ENCODE results near the gene GIN1.
"Not testable (repeated sequence)": the region's sequence is repeated elsewhere in the genome, so short reads cannot be mapped to it uniquely, and the experiment has no call there.

The GIN1 gene

DNA sequence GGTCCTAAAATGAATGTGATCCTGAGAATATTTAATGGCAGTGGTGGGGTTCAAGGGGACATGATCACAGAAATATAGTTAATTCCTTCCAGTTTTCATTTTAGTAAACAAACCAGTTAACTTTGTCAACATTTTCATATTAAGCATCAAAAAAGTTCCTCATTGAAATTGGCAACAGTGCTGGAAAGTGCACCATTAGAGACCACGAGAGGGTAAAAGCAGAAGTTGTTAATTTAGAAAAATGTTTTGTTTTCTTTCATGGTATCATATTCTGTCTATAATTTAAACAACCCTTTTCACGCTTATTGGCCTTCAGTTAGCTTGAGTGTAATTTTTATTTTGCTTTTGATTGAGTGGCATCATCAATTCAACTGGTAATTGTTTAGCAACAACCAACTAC is 11.9 kb downstream of the GIN1 start:
- no peak for DNase-seq

DNA sequence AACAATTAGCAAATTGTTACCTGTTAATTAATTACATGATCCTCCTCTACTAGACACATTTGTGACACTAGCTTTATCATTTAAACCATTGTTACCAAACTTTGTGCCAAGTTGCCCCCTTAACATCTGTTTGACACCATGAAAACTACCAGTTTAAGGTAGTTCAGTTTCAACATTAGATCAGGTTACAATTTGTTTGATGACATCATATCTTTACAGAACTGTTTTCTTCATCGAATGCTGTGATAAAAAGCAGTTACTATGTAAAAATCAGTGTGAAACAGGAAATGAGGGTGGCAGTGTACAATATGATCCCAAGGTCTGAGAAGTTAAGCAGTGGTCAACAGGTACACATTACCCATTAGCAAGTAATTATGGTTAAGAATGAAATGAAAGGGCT is 17.7 kb downstream of the GIN1 start:
- DNase-seq: no peak

DNA sequence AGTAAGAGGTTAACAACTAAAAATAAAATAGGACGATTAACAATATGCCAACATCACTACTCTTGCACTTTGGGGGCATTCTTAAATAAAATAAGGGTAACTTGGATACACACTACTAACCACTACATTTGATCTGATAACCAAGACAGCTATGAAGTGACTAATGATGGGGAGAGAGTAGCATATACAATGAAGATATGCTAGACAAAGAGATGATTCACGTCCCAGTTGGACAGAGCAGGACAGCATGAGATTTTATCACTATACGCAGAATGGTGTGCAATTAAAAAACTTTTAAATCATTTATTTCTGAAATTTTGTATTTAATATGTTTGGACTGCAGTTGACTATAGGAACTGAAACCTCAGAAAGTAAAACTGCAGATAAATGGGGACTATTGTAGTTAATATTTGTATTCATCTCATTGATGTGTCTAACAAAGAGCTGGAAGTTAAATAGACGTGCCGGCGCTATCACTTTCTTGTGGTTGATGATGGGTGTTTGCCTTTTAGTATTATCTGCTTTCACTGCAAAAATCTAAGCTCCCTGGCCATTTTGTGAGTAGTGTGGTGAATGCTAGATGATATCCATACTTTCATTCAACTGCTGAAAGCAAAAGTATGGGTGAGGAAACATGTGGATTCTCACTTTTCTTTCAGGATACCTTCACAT is 18.7 kb downstream of the GIN1 start:
- DNase-seq: no peak

DNA sequence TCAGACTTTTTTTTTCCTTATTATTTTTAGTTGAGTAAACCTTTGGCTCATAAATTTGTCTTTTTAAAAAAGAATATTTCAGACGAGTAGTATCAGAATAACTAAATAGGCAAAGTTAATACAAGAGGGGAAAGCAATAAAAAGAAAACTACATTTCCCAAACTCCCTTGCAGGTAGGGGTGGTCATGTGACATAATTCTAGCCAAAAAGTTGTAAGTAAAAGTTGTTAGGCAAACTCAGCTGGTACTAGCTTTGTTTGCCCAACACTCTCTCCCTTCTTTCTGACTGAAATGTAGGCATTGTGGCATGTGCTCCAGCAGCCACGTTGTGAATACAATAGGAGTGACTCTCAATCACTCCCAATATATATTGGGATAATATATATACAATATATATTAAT is 20.9 kb downstream of the GIN1 start:
- no peak for DNase-seq

DNA sequence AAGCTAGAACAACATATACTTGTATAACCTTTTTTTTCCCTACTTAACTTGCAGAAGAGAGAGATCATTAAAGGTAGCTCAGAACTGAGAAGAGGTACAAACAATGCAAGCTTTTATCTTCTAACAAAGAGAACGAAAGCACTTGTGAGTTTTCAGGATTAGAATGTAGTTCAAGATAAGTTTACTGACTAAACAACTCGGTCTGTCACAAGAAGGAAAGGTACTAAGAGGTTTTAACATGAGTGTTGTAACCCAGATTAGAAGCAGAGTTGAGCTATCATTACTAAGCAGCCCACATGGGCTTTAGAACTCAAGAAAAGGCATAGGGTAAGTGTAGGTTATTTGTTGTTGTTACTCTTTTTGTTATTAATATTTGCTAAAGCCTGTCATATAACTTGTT is 25.2 kb downstream of the GIN1 start:
- no peak for DNase-seq

DNA sequence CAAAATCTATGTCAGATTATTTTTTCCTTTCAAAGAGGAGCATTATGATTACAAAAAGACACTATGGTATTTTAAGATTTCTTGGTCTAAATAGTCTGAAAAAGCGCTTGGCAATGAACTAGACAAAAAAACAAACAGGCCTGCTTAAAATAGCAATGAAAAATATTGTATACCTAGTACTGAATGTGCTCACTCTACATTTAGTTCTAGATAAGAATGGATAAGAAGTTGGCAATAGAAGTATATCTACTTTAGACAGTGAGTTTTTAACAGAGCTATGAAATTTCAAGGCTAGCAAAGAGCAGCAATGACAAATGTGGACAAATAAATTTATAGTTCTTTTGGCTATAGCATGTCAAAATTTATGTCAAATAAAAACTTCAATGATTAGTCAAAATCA is 26.2 kb downstream of the GIN1 start:
- no peak for DNase-seq

DNA sequence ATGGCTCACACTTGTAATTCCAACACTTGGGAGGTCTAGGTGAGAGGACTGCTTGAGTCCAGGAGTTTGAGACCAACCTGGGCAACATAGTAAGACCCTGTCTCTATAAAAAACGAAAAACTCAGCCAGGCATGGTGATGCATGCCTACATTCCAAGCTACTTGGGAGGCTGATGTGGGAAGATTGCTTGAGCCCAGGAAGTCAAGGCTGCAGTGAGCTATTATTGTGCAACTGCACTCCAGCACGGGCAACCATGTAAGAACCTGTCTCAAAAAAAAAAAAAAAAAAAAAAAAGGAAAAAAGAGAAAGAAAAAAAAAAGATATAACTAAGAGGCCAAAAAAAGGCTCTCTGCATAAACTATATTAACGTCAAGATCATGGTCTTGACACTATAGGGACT is 27.3 kb downstream of the GIN1 start:
- no peak for DNase-seq

DNA sequence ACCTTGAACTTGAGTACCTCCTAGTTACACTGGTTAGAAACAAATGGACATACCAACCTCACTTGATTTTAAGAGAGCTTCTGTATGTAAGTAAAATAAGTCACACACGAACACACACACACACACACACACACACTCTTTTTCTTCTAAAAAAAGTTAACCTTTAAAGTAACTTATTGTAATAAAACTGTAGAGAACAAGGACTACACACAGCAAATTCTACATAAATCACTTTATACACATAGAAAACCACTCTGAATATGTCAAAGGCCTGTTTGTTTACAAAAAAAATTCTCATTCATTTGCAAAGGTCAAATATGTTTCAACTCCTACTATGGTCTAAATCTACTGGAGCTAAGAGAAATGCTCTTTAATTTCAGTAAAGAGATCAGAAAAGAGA is 29.1 kb downstream of the GIN1 start:
- DNase-seq: no peak

DNA sequence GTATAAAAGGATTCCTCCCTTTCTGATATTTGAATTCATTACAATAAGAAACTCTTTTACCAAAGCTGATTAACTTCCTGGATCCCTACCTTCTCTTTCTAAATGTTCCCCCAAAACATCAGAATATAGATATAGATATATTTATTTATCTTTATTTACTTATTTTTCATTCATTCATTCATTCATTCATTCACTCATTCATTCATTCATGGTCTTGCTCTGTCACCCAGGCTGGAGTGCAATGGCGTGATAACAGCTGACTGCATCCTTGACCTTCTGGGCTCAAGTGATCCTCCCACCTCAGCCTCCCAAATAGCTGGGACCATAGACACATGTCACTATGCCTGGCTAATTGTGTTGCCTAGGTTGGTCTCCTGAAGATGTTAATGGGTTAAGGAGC is 30.7 kb downstream of the GIN1 start:
- no peak for DNase-seq

DNA sequence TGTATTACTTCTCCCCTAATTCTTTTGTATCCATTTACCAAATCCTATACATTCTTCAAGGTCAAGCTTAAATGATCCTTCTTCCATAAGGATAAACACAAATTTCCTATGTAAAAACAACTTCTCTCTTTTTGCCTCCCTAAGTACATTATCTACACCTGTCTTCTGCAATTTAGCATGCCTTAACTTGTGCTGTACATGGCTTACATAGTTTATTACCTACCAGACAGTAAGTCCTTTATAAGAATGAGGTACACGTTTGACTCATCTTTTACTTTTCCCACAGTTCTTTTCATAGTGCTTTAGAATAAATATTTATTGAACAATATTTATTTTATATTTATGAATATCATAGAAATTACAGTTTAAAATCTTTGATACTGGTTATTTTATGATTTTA is 33.4 kb downstream of the GIN1 start:
- no peak for DNase-seq

DNA sequence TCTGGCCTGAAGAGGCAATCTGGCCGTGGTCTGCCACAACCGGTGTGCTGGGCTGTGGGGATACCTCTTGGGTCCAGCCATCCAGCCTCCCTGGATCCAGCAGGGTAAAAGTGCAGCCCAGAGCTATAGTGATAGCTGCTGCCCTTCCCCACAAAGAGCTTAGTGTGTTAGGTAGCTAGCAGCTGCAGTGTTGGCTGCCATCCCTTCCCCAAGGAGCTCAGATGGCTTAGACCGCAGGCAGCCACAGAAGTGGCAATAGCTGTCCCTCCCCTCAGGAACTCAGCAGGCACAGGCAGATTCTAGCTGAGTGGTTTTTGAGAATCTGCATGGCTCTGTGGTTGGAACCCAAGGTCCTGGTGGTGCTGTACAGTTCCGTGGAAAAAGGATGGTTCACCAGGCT is 40.1 kb downstream of the GIN1 start:
- DNase-seq: no peak

DNA sequence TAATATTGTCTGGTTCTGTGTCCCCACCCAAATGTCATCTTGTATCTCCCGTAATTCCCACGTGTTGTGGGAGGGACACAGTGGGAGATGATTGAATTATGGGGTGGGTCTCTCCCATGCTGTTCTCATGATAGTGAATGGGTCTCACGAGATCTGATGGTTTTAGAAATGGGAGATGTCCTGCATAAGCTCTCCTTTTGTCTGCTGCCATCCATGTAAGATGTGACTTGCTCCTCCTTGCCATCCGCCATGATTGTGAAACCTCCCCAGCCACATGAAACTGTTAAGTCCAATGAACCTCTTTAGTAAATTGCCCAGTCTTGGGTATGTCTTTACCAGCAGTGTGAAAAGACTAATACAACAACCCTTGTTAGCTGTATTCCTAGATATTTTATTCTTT is 44.5 kb downstream of the GIN1 start:
- DNase-seq: no peak

DNA sequence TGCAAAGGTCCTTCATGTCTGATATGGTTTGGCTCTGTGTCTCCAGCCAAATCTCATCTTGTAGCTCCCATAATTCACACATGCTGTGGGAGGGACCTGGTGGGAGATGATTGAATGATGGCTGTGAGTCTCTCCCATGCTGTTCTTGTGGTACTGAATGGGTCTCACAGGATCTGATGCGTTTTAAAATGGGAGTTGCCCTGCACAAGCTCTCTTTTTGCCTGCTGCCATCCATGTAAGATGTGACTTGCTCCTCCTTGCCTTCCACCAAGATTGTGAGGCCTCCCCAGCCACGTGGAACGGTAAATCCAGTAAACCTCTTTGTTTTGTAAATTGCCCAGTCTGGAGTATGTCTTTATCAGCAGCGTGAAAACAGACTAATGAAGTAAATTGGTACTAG is 46.4 kb downstream of the GIN1 start:
- DNase-seq: not testable (repeated sequence)

DNA sequence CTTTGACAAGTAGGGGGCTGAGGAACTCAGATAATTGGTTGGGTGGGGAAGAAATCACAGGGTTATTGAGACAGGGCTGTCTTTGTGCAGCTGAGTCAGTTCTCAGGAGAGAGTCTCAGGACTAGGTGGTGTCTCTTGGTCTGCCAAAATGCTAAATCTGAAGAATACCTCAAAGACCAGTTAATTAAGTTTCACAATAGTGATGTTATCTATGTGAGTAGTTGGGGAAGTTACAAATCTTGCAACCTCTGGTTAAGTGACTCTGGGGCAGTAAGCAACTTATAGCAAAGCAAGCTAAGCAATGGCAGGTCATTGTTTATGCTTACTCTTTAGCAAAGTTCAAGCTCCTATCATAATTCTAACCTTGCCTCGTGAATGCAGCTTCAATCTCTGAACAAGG is 53.6 kb downstream of the GIN1 start:
- no peak for DNase-seq

DNA sequence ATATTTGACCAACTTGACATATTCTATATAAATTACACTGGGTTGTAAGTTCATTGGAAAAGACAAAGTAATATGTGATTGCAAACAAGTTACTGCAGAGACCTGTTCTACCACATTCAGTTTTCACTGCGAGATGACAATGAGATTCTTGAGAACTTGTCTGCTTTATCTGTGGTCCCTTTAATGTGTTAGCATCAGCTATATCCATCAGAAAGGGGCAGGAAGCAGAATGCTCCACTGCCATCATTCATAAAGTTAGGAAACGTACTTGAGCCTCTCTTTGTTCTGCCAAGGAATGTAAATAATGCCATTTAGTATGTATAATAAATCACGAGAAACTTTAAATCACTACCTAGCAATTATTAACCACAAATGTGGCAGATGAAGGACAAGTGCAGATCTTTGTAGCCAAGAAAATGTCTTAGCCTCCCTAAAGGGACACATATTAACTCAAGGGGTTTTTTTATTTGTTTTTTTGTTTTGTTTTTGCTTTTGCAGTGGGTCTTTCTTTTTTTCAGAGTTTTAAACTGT is 59.4 kb downstream of the GIN1 start:
- no peak for DNase-seq

DNA sequence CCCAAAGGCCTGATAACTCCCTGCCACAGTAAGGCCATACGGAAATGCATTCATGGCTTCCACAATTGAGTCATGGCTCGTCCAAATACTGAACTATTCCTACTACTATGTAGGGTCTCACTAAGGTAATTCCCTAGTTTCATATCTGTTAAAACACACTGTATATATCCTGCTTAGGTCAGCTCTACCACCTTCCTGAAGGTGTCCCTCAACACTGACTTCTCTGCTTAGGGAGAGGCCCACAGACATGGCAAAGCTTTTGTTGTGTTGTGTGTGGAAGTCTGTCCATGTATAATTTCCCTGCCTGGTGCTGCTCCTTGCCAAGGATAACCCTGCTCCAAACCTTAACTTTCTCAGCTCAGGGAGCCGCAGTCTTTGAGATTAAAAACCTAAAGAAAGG is 60.4 kb downstream of the GIN1 start:
- no peak for DNase-seq

DNA sequence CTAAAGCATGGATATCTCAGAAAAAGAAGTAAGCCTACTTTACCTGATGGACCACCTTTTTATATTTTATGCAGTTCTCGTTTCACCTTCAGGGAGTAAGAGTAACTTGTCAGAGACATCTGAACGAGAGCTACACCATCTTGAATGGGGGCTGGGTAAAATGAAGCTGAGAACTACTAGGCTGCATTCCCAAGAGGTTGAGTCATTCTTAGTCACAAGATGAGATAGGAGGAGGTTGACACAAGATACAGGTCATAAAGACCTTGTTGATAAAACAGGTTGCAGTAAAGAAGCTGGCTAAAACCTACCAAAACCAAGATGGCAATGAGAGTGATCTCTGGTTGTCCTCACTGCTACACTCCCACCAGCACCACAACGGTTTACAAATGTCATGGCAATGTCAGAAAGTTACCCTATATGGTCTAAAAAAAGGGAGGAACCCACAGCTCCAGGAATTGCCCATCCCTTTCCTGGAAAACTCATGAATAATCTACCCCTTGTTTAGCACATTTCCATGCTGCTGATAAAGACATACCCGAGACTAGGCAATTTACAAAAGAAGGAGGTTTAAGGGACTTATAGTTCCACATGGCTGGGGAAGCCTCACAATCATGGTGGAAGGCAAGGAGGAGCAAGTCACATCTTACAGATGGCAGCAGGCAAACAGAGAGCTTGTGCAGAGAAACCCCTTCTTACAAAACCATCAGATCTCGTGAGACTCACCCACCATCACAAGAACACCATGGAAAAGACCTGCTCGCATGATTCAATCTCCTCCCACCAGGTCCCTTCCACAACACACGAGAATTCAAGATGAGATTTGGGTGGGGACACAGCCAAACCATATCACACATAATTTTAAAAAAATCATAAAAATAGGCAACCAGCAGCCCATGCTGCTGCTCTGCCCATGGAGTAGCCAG is 62.5 kb downstream of the GIN1 start:
- no peak for DNase-seq

DNA sequence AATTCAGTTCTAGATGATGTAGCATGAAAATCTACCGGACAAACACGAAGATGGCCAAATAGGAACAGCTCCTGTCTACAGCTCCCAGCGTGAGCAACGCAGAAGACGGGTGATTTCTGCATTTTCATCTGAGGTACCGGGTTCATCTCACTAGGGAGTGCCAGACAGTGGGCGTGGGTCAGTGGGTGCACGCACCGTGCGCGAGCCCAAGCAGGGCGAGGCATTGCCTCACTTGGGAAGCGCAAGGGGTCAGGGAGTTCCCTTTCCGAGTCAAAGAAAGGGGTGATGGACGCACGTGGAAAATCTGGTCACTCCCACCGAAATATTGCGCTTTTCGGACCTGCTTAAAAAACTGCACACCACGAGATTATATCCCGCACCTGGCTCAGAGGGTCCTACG is 73.2 kb downstream of the GIN1 start:
- DNase-seq: not testable (repeated sequence)

DNA sequence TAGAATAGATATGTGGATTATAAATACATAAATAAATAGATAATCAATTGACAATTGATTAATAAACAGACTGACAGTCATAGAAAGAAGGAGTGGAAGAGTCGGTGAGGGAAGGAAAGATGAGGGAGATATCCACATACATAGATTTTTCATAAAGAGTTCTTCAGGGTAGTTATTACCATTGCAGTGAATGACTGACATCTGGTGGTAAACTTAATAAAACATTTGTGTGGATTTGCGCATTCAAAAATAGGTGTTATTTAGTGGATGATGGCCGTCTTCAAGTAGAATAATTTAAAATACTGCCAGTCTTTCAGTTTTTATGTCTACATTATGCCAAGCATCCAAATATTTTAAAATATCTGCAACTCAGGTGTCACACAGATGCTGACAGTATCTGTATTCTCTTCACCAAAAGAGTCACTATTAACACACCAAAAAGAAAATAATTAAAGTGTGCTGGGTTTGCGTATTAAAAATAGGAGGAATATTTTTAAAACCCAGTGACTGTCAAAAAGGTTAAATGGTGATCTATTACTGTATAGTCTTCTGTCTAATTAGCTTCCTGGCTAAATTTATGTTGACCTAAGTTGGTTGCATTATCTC is 78.8 kb downstream of the GIN1 start:
- no peak for DNase-seq

DNA sequence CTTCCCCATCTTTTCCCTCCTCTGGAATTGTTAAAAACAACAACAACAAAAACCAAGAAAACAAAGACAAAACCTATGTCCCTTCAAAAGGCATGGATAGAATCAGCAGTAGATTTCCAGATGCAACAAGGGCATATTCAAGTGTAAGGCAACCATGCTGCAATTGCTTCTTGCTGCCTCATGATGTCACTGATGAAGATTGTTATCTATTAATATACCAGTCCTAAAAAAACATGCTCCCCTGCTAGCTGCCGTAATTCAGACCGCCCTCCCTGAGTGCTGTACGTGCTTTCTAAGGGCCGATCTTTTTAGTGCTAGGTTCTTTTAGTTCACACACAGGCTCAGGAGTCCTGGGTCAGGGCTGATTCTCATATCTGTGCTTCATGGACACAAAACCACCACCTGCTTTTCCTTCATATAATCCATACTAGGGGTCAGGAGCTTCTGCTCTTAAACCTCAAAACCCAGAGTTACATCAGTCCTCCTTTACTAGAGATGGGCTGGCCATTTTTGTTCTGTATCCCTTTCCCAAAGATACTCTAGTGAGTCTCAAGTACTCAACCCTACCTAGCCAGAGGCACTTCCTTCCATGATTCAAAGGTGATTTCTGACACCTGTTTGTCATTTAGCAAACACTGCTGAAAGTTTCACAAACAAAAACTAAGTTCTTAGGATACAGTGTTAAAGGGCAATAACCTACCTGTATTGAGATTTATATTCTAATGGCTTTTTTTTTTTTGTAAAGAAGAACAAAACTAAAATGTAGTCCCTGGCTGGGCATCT is 82.1 kb downstream of the GIN1 start:
- no peak for DNase-seq

DNA sequence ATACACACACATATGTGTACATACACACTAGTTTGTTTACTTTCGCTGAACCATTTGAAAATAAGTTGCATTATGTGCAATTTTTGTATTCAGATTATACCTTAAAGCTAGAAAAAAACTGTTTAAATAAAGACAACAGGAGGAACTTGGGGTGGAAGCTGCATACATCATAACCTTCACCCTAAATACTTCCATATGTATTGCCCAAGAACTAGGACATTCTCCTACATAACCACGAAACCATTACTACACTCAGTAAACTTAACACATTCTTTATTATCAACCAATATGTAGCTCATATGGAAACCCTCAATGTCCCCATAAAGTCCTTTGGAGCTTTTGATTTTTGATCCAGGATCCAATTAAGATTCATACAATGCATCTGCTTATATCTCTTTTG is 83.3 kb downstream of the GIN1 start:
- DNase-seq: no peak

Data from left hindlimb (tissue), 1 donor.